ENCODE results near the gene KCNG4. TPM values are rescaled to one million over a fixed set of nuclear protein-coding genes. Genes with fewer than 3 reads are reported as not detected.

The KCNG4 gene
- total RNA-seq, 3 donors from 2014 or later (not counting 1 experiment from before 2014, with no cell fraction given) = not detected

- Histone ChIP-seq H3K9me3 (ENCODE audit: control insufficient read depth, insufficient read depth, low read length) (no peaks in the 10 kb centered on the region), H3K36me3 (ENCODE audit: control insufficient read depth, insufficient read depth, low read length) (peaks cover 28% of the 10 kb centered on the region), H3K4me3 (ENCODE audit: low read length) (no peak overlapping the region), H3K27ac (ENCODE audit: low read length) (no peak overlapping the region), H3K27me3 (ENCODE audit: control insufficient read depth, insufficient read depth, low read length) (no peaks in the 10 kb centered on the region), H3K4me1 (ENCODE audit: control insufficient read depth, insufficient read depth, low read length) (peaks cover 8% of the 10 kb centered on the region)
- no peak for TF ChIP-seq CTCF (IDR thresholded peaks at IDR 0.05)
- H3K4me1 Mint-ChIP-seq = peaks cover 0 to 7% of the 10 kb centered on the region in 2 donors
- no peaks in the 10 kb centered on the region for H3K36me3 Mint-ChIP-seq
- WGBS (ENCODE audit: insufficient coverage) = 94% methylated on average over 15 of the region's 15 CpGs
- ATAC-seq (no peak), DNase-seq (no peak)
- H3K27me3 Mint-ChIP-seq (ENCODE audit: low read depth in 2 of 2) = no peaks in the 10 kb centered on the region
- H3K27ac Mint-ChIP-seq = no peak overlapping the region
- H3K9me3 Mint-ChIP-seq = no peaks in the 10 kb centered on the region
- intact Hi-C loops (cut with micrococcal nuclease) = no loop called here
- no peak overlapping the region for H3K4me3 Mint-ChIP-seq
Measured at GRCh38 chr16:84178146-84178765, 61.6 kb downstream of the KCNG4 start.

- H3K36me3 Mint-ChIP-seq = no peaks in the 10 kb centered on the region
- no peaks in the 10 kb centered on the region for H3K27me3 Mint-ChIP-seq (ENCODE audit: low read depth in 2 of 2)
- H3K4me3 Mint-ChIP-seq = no peak overlapping the region
- H3K27ac Mint-ChIP-seq = no peak overlapping the region
- Histone ChIP-seq H3K4me1 (ENCODE audit: control insufficient read depth, insufficient read depth, low read length) (peaks cover 8% of the 10 kb centered on the region), H3K4me3 (ENCODE audit: low read length) (no peak overlapping the region), H3K27ac (ENCODE audit: low read length) (no peak overlapping the region), H3K36me3 (ENCODE audit: control insufficient read depth, insufficient read depth, low read length) (peaks cover 24% of the 10 kb centered on the region), H3K27me3 (ENCODE audit: control insufficient read depth, insufficient read depth, low read length) (no peaks in the 10 kb centered on the region), H3K9me3 (ENCODE audit: control insufficient read depth, insufficient read depth, low read length) (no peaks in the 10 kb centered on the region)
- 87% methylated on average over 9 of the region's 9 CpGs for WGBS (ENCODE audit: insufficient coverage)
- peaks cover 0 to 7% of the 10 kb centered on the region in 2 donors for H3K4me1 Mint-ChIP-seq
- H3K9me3 Mint-ChIP-seq = no peaks in the 10 kb centered on the region
- no peak for ATAC-seq
- intact Hi-C loops (cut with micrococcal nuclease) = no loop called here
- TF ChIP-seq CTCF (IDR thresholded peaks at IDR 0.05) = no peak
- no peak for DNase-seq
Measured at GRCh38 chr16:84177741-84178073, 62.1 kb downstream of the KCNG4 start.

- Histone ChIP-seq H3K36me3 (ENCODE audit: control insufficient read depth, insufficient read depth, low read length) (peaks cover 15% of the 10 kb centered on the region), H3K27ac (ENCODE audit: low read length) (no peak overlapping the region), H3K4me1 (ENCODE audit: control insufficient read depth, insufficient read depth, low read length) (peaks cover 8% of the 10 kb centered on the region), H3K4me3 (ENCODE audit: low read length) (no peak overlapping the region), H3K27me3 (ENCODE audit: control insufficient read depth, insufficient read depth, low read length) (no peaks in the 10 kb centered on the region), H3K9me3 (ENCODE audit: control insufficient read depth, insufficient read depth, low read length) (no peaks in the 10 kb centered on the region)
- Mint-ChIP-seq H3K36me3 (no peaks in the 10 kb centered on the region), H3K4me3 (no peak overlapping the region), H3K4me1 (peaks cover 0 to 7% of the 10 kb centered on the region in 2 donors), H3K9me3 (no peaks in the 10 kb centered on the region), H3K27ac (no peak overlapping the region), H3K27me3 (ENCODE audit: low read depth in 2 of 2) (no peaks in the 10 kb centered on the region)
- intact Hi-C loops (cut with micrococcal nuclease) = no loop called here
- no peak for TF ChIP-seq CTCF (IDR thresholded peaks at IDR 0.05)
- no peak for DNase-seq
- 87% methylated on average over 18 of the region's 18 CpGs for WGBS (ENCODE audit: insufficient coverage)
- no peak for ATAC-seq
Measured at GRCh38 chr16:84176192-84177053, 63.4 kb downstream of the KCNG4 start.

Data from natural killer cell (primary cell).